ENCODE measurements around the gene MYLK2.

The MYLK2 gene

DNA sequence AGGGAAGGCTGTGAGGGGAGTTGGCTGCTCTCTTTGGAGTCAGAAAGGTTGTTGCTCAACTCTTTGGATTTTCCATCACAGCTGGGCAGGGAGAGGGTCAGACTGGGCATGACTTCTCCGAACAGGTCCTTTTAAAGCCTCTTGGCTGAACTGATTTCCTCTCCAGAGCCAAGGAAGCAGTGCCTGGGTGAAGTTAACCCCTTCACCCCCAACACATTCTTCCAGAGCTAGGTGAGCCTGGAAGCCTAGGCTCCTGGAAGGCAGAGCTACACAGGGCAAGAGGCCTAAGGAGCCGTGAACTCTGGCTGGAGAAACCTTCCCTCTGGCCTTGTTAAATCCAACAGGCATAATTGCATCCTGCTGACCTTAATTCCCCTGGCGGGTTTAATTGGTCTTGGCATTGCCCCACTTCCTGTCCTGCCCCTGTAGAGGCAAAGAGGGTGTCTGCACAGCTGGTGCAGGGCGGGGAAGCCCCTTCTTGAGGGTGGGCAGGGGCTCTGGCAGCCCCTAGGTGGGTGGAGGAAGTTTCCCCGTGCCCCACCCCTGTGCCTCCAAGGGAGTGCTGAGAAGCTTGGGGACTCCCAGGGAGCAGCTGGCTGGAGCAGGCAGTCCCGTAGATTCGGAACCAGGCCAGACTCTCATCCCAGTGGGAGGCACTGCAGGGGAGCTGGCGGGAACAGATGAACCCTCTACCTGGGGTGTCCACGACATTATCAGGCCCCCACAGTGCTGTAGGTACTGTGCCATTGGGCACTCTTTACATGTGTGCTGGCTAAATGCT is 3.6 kb upstream of the MYLK2 start:
- Histone ChIP-seq H3K4me1 (ENCODE audit: control insufficient read depth, insufficient read depth, low read length) (no peaks in the 10 kb centered on the region; the same call in 1 of the 2 replicates), H3K27me3 (ENCODE audit: control insufficient read depth, insufficient read depth, low read length) (no peaks in the 10 kb centered on the region), H3K4me3 (ENCODE audit: low read length) (no peak overlapping the region; the same call in 1 of the 2 replicates), H3K36me3 (ENCODE audit: control insufficient read depth, insufficient read depth, low read length) (no peaks in the 10 kb centered on the region), H3K9me3 (ENCODE audit: control insufficient read depth, insufficient read depth, low read length) (no peaks in the 10 kb centered on the region), H3K27ac (ENCODE audit: low read length) (no peak overlapping the region)
- WGBS (ENCODE audit: insufficient coverage, insufficient read length): no CpG with 5 or more reads among the region's 9 CpGs
- no peak for DNase-seq (ENCODE audit: low read depth, low spot score)

DNA sequence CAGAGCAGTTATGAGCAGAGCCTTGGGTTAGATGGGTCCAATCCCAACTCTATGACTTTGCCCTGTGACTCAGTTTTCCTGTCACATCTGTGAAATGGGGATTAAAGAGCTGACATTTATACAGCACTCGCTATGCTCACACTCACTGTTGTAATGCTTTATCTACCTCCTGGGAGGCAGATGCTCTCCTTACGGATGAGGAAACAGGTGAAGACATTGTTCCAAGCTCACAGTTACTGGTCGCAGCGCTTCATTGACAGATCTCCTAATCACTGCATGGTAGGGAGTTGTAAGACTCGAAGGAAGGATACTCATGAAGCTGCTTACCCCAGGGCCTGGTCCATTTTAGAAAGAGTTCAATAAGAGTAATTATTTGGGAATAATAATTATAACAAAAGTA is 2.9 kb upstream of the MYLK2 start:
- WGBS (ENCODE audit: insufficient coverage, insufficient read length): no CpG with 5 or more reads among the region's 5 CpGs
- Histone ChIP-seq H3K27me3 (ENCODE audit: control insufficient read depth, insufficient read depth, low read length) (no peaks in the 10 kb centered on the region), H3K4me1 (ENCODE audit: control insufficient read depth, insufficient read depth, low read length) (no peaks in the 10 kb centered on the region; the same call in 1 of the 2 replicates), H3K9me3 (ENCODE audit: control insufficient read depth, insufficient read depth, low read length) (no peaks in the 10 kb centered on the region), H3K27ac (ENCODE audit: low read length) (no peak overlapping the region), H3K4me3 (ENCODE audit: low read length) (no peak overlapping the region), H3K36me3 (ENCODE audit: control insufficient read depth, insufficient read depth, low read length) (no peaks in the 10 kb centered on the region)
- no peak for DNase-seq (ENCODE audit: low read depth, low spot score)

DNA sequence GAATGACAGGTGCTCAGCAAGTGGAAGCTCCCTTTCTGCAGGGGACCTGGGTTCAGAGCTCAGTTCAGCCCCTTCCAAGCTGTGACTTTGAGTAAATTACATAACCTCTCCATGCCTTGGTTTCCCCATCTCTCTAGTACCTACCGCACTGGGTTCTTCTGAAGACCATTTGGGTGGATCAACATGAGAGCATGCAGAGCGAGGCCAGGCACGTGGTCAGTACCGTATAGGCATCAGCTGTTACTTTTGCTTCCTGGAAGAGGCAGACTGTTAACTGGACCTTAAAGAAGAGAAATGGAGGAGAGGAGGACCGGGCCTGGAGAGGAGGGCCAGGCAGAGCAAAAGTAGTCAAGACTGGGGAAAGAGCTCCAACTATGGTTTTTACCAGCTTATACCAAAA is 1.7 kb upstream of the MYLK2 start:
- no peaks in the 10 kb centered on the region for H3K9me3 ChIP-seq (ENCODE audit: control insufficient read depth, insufficient read depth, low read length)
- H3K36me3 ChIP-seq (ENCODE audit: control insufficient read depth, insufficient read depth, low read length): no peaks in the 10 kb centered on the region
- no CpG with 5 or more reads among the region's 5 CpGs for WGBS (ENCODE audit: insufficient coverage, insufficient read length)

DNA sequence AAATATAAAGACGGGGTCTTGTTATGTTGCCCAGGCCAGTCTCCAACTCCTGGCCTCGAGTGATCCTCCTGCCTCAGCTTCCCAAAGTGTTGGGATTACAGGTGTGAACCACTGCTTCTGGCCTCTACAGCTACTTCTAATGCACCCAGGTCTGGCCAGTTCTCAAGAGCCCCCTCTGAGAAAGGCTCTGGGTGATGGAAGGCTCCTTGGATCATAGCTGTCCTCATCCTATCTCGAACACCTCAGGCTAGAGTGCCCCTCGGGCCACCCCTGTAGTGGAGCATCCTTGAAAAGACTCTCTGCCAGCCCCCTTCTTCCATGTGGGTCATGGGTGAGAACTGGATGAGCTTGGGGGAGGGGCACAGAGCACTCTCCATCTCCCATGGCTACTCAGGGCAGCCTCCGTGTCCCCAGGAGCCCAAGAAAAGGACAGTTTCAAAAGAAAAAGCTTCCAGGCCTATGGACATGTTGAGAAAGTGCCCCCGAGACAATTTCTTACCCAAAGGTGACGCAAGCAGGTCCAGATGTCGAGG is 714 bp upstream of the MYLK2 start:
- Histone ChIP-seq H3K9me3 (ENCODE audit: control insufficient read depth, insufficient read depth, low read length) (no peaks in the 10 kb centered on the region), H3K27ac (ENCODE audit: low read length) (no peak overlapping the region), H3K36me3 (ENCODE audit: control insufficient read depth, insufficient read depth, low read length) (no peaks in the 10 kb centered on the region), H3K27me3 (ENCODE audit: control insufficient read depth, insufficient read depth, low read length) (no peaks in the 10 kb centered on the region), H3K4me1 (ENCODE audit: control insufficient read depth, insufficient read depth, low read length) (no peaks in the 10 kb centered on the region; the same call in 1 of the 2 replicates), H3K4me3 (ENCODE audit: low read length) (no peak overlapping the region)
- no peak for DNase-seq (ENCODE audit: low read depth, low spot score)
- WGBS (ENCODE audit: insufficient coverage, insufficient read length): no CpG with 5 or more reads among the region's 8 CpGs

More for the DNA sequence above, 1.7 kb upstream of the MYLK2 start:
- H3K27ac ChIP-seq (ENCODE audit: low read length): no peak overlapping the region
- no peaks in the 10 kb centered on the region for H3K27me3 ChIP-seq (ENCODE audit: control insufficient read depth, insufficient read depth, low read length)
- H3K4me3 ChIP-seq (ENCODE audit: low read length): no peak overlapping the region
- no peak for DNase-seq (ENCODE audit: low read depth, low spot score)
- H3K4me1 ChIP-seq (ENCODE audit: control insufficient read depth, insufficient read depth, low read length): no peaks in the 10 kb centered on the region; the same call in 1 of the 2 replicates

DNA sequence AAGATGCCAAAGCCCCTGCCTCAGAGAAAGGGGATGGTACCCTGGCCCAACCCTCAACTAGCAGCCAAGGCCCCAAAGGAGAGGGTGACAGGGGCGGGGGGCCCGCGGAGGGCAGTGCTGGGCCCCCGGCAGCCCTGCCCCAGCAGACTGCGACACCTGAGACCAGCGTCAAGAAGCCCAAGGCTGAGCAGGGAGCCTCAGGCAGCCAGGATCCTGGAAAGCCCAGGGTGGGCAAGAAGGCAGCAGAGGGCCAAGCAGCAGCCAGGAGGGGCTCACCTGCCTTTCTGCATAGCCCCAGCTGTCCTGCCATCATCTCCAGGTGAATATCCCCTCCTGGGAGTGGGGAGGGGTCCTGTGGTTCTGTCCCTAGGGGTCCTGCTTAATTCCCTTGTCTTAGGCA is 1.1 kb downstream of the MYLK2 start:
- whole genome bisulfite sequencing (ENCODE audit: insufficient coverage, insufficient read length): no CpG with 5 or more reads among the region's 6 CpGs
- H3K27me3 ChIP-seq (ENCODE audit: control insufficient read depth, insufficient read depth, low read length): no peaks in the 10 kb centered on the region

DNA sequence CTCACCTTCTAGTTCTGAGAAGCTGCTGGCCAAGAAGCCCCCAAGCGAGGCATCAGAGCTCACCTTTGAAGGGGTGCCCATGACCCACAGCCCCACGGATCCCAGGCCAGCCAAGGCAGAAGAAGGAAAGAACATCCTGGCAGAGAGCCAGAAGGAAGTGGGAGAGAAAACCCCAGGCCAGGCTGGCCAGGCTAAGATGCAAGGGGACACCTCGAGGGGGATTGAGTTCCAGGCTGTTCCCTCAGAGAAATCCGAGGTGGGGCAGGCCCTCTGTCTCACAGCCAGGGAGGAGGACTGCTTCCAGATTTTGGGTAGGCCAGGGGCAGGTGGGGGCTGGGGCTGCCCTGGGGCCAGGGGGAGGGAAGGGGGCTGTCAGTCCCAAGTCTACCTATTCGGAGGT is 2.3 kb downstream of the MYLK2 start:
- Histone ChIP-seq H3K4me1 (ENCODE audit: control insufficient read depth, insufficient read depth, low read length) (no peaks in the 10 kb centered on the region), H3K27ac (ENCODE audit: low read length) (no peak overlapping the region), H3K4me3 (ENCODE audit: low read length) (no peak overlapping the region), H3K9me3 (ENCODE audit: control insufficient read depth, insufficient read depth, low read length) (no peaks in the 10 kb centered on the region), H3K36me3 (ENCODE audit: control insufficient read depth, insufficient read depth, low read length) (no peaks in the 10 kb centered on the region), H3K27me3 (ENCODE audit: control insufficient read depth, insufficient read depth, low read length) (no peaks in the 10 kb centered on the region)
- no CpG with 5 or more reads among the region's 5 CpGs for WGBS (ENCODE audit: insufficient coverage, insufficient read length)
- no peak for DNase-seq (ENCODE audit: low read depth, low spot score)

More for the DNA sequence above, 1.1 kb downstream of the MYLK2 start:
- no peaks in the 10 kb centered on the region; the same call in 1 of the 2 replicates for H3K4me1 ChIP-seq (ENCODE audit: control insufficient read depth, insufficient read depth, low read length)
- no peak overlapping the region for H3K4me3 ChIP-seq (ENCODE audit: low read length)
- H3K27ac ChIP-seq (ENCODE audit: low read length): no peak overlapping the region
- no peaks in the 10 kb centered on the region for H3K36me3 ChIP-seq (ENCODE audit: control insufficient read depth, insufficient read depth, low read length)
- DNase-seq (ENCODE audit: low read depth, low spot score): no peak
- H3K9me3 ChIP-seq (ENCODE audit: control insufficient read depth, insufficient read depth, low read length): no peaks in the 10 kb centered on the region

DNA sequence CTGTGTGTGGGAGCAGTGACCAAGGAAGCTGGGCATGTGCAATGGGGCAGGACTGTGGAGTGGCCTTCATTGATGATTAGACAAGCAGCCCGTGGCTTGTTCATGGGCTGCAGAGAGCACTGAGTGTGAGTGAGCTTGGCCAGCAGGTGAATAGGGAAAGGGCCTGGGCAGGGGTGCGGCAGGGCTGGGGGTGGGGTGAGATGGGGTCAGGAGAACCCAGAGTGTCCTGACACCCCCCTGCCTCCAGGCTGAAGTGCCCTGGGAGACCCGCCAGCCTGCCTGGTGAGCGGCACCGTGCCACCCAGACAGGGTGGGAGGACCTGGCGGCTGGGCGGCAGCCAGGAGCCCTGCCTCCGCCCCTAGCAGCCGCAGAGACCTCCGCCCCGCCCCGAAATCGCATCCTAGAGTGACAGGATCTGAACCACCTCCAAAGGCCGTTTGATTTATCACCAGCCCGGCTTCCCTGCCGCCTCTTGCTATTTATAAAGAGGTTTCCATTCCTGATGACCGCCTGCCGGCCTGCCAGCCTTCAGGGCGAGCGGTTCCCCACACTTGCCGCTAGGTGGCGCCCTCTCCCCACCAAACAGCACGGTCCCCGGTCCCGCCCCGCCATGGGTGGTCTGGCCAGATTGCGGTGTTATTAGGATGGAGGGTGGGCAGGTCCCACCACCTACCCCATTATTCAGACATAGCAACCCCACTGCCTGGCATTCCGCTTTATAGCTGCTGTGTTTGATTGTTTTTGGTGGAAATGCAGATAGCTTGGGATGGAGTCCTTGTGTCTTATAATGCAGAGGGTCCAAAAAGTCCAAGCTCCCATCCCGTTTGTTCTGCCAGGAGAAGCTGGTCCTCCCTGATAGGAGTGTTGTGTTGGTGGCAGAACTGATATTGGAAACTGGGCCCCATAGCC is 3.5 kb downstream of the MYLK2 start:
- WGBS (ENCODE audit: insufficient coverage, insufficient read length): no CpG with 5 or more reads among the region's 29 CpGs
- no peak for DNase-seq (ENCODE audit: low read depth, low spot score)
- H3K27ac ChIP-seq (ENCODE audit: low read length): no peak overlapping the region
- no peak overlapping the region for H3K4me3 ChIP-seq (ENCODE audit: low read length)
- no peaks in the 10 kb centered on the region for H3K27me3 ChIP-seq (ENCODE audit: control insufficient read depth, insufficient read depth, low read length)
- no peaks in the 10 kb centered on the region for H3K4me1 ChIP-seq (ENCODE audit: control insufficient read depth, insufficient read depth, low read length)
- H3K36me3 ChIP-seq (ENCODE audit: control insufficient read depth, insufficient read depth, low read length): no peaks in the 10 kb centered on the region
- no peaks in the 10 kb centered on the region for H3K9me3 ChIP-seq (ENCODE audit: control insufficient read depth, insufficient read depth, low read length)

DNA sequence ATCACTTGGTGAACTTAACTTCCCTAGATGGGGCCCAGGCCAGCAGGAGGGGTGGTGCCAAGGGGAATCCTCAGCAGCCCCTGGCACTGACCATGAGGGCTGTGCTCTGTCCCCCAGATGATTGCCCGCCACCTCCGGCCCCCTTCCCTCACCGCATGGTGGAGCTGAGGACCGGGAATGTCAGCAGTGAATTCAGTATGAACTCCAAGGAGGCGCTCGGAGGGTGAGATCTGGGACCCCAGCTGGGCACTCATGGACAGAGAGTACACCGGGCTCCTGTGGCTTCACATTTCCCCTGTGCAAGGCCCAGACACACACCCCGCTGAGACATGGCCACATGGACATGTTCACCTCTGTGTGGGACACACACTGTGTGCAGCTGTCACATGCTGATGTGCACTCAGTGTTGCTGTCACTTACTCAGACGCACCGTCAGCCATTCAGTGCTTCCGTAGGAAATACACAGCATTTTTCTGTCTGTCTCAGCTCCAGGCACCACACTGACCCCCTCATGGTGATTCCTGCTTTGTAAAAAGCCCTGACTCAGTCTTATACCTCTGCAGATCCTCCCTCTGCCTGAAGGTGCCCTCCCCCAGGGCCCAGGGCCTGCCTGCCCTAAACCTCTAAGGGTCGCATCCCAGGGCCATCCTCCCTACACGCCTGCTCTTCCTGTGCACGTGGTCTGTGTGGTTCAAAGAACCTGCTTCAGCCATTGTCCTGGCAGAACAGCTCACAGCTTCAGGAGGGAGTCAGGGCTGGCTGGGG is 4.4 kb downstream of the MYLK2 start:
- no CpG with 5 or more reads among the region's 14 CpGs for WGBS (ENCODE audit: insufficient coverage, insufficient read length)
- Histone ChIP-seq H3K9me3 (ENCODE audit: control insufficient read depth, insufficient read depth, low read length) (no peaks in the 10 kb centered on the region), H3K36me3 (ENCODE audit: control insufficient read depth, insufficient read depth, low read length) (no peaks in the 10 kb centered on the region), H3K27ac (ENCODE audit: low read length) (no peak overlapping the region), H3K27me3 (ENCODE audit: control insufficient read depth, insufficient read depth, low read length) (no peaks in the 10 kb centered on the region), H3K4me3 (ENCODE audit: low read length) (no peak overlapping the region), H3K4me1 (ENCODE audit: control insufficient read depth, insufficient read depth, low read length) (no peaks in the 10 kb centered on the region)
- no peak for DNase-seq (ENCODE audit: low read depth, low spot score)

DNA sequence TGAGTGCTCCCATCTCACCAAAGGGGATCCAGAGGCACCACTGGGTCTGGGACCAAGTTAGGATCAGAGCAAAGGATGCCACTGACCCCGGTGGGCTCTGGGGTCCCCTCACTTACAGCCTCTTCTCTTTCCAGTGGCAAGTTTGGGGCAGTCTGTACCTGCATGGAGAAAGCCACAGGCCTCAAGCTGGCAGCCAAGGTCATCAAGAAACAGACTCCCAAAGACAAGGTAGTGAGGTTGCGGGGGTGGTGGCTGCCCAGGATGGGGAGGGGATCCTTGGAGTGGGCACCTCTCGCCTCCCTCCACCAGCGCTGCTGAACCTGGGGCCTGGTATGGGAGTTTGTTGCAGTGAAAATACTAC is 4.9 kb downstream of the MYLK2 start:
- H3K27ac ChIP-seq (ENCODE audit: low read length): no peak overlapping the region
- no peak overlapping the region for H3K4me3 ChIP-seq (ENCODE audit: low read length)
- no peak for DNase-seq (ENCODE audit: low read depth, low spot score)
- H3K36me3 ChIP-seq (ENCODE audit: control insufficient read depth, insufficient read depth, low read length): no peaks in the 10 kb centered on the region
- H3K9me3 ChIP-seq (ENCODE audit: control insufficient read depth, insufficient read depth, low read length): no peaks in the 10 kb centered on the region
- H3K4me1 ChIP-seq (ENCODE audit: control insufficient read depth, insufficient read depth, low read length): no peaks in the 10 kb centered on the region
- H3K27me3 ChIP-seq (ENCODE audit: control insufficient read depth, insufficient read depth, low read length): no peaks in the 10 kb centered on the region
- no CpG with 5 or more reads among the region's 4 CpGs for WGBS (ENCODE audit: insufficient coverage, insufficient read length)
